H1 (cell line): ENCODE results near the gene GCNA. TPM values are rescaled to one million over a fixed set of nuclear protein-coding genes. Genes with fewer than 3 reads are reported as not detected.

ENCODE experiments used
- CTCF ChIA-PET: fragments of 300-600 bp; sonication (Branson Sonifier 250); formaldehyde crosslinking; loops from one replicate; lab custom pipeline; 2021; ENCODE audit not compliant: partially characterized antibody; lab: Charles Lee
- POLR2A ChIA-PET: fragments of 300-600 bp; sonication (Branson Sonifier 250); formaldehyde crosslinking; loops from one replicate; lab custom pipeline; 2021; ENCODE audit warnings: inconsistent platforms; ENCODE audit not compliant: partially characterized antibody; lab: Charles Lee
- DNase-seq, 2 experiments: peaks; one replicate each; pipeline versions ENCODE4 v3.0.0 to v3.0.0-alpha.2; 2010 to 2022; ENCODE audit warnings: low spot score in 2 of 2, low read depth in 1 of 2, mixed read lengths in 1 of 2
- FAIRE-seq: peaks from 2 replicates; lab custom pipeline; 2011; peaks lifted over from hg19 to GRCh38; lab: Jason Lieb, UNC
- H2AFZ ChIP-seq: 2 replicates; pipeline ENCODE4 v1.8.1; 2012; ENCODE audit warnings: low read length, inconsistent platforms
- H2AK5ac ChIP-seq: 2 replicates; pipeline ENCODE4 v1.6.1; 2013; ENCODE audit warnings: low read depth, low read length
- H2BK120ac ChIP-seq: replicated peaks from 2 replicates; pipeline ENCODE3; 2013; ENCODE audit warnings: low read depth, low read length, inconsistent platforms
- H2BK12ac ChIP-seq: 2 replicates; pipeline ENCODE4 v1.6.1; 2013; ENCODE audit warnings: low read depth, low read length
- H2BK15ac ChIP-seq: 2 replicates; pipeline ENCODE4 v1.6.1; 2013; ENCODE audit warnings: low read length
- H2BK20ac ChIP-seq: 2 replicates; pipeline ENCODE4 v1.6.1; 2013; ENCODE audit warnings: low read length
- H2BK5ac ChIP-seq: 2 replicates; pipeline ENCODE4 v1.6.1; 2013; ENCODE audit warnings: low read depth, low read length
- H3K14ac ChIP-seq: 2 replicates; pipeline ENCODE4 v1.6.1; 2013; ENCODE audit warnings: inconsistent platforms; ENCODE audit not compliant: insufficient read length
- H3K18ac ChIP-seq: 2 replicates; pipeline ENCODE4 v1.6.1; 2013; ENCODE audit warnings: low read length; ENCODE audit errors: extremely low read depth
- H3K23ac ChIP-seq: 2 replicates; pipeline ENCODE4 v1.6.1; 2013; ENCODE audit warnings: inconsistent platforms; ENCODE audit not compliant: insufficient read length
- H3K23me2 ChIP-seq: 2 replicates; pipeline ENCODE4 v1.6.1; 2013; ENCODE audit warnings: low read depth, low read length
- H3K27ac ChIP-seq: 2 replicates; pipeline ENCODE4 v1.6.1; 2011; ENCODE audit warnings: low read depth, low read length, inconsistent platforms
- H3K27me3 ChIP-seq, 4 experiments: replicated peaks in 1 of 4; 1 replicate in 1 of 4; 2 replicates in 3 of 4; pipeline versions ENCODE4 v1.6.1 to v1.8.1; 2011 to 2013; ENCODE audit warnings: low read length in 3 of 4, mild to moderate bottlenecking in 3 of 4, inconsistent platforms in 2 of 4, mixed read lengths in 2 of 4, moderate library complexity in 1 of 4; ENCODE audit not compliant: control insufficient read depth in 3 of 4, insufficient read depth in 3 of 4; ENCODE audit errors: extremely low read depth in 1 of 4
- H3K36me3 ChIP-seq, 4 experiments: 2 replicates each; pipeline versions ENCODE4 v1.6.1 to v1.8.1; 2011 to 2013; ENCODE audit warnings: mild to moderate bottlenecking in 4 of 4, low read length in 3 of 4, moderate library complexity in 2 of 4, control low read depth in 1 of 4, inconsistent platforms in 1 of 4; ENCODE audit not compliant: insufficient read depth in 4 of 4, control insufficient read depth in 2 of 4
- H3K4ac ChIP-seq: replicated peaks from 2 replicates; pipeline ENCODE3; 2013; ENCODE audit warnings: low read length, low read depth, mixed read lengths, inconsistent platforms; ENCODE audit not compliant: insufficient read length
- H3K4me1 ChIP-seq, 4 experiments: replicated peaks in 1 of 4; 1 replicate in 1 of 4; 2 replicates in 3 of 4; pipeline versions ENCODE4 v1.6.1 to v1.8.1; 2011 to 2013; ENCODE audit warnings: low read length in 3 of 4, inconsistent platforms in 2 of 4, mixed read lengths in 1 of 4; ENCODE audit not compliant: insufficient read depth in 4 of 4, control insufficient read depth in 3 of 4
- H3K4me2 ChIP-seq, 2 experiments: 2 replicates each; pipeline versions ENCODE4 v1.6.1 to v1.8.1; 2011 to 2013; ENCODE audit warnings: low read depth in 2 of 2, low read length in 2 of 2, control low read depth in 1 of 2, inconsistent platforms in 1 of 2, mild to moderate bottlenecking in 1 of 2; ENCODE audit not compliant: insufficient read depth in 1 of 2
- H3K4me3 ChIP-seq, 4 experiments: fragments of 200-600, 300-600 bp in 1 of 4; sonication (generic), shearing (Covaris generic), sonication (Bioruptor Twin) in 1 of 4; 2 replicates each; pipeline versions ENCODE4 v1.5.1 to v1.8.1; 2011 to 2016; ENCODE audit warnings: low read length in 4 of 4, low read depth in 3 of 4, control low read depth in 2 of 4, inconsistent platforms in 2 of 4, mild to moderate bottlenecking in 2 of 4, mixed read lengths in 1 of 4, moderate library complexity in 1 of 4; ENCODE audit not compliant: insufficient read depth in 2 of 4; ENCODE audit errors: extremely low read depth in 1 of 4
- H3K56ac ChIP-seq: replicated peaks from 2 replicates; pipeline ENCODE3; 2013; ENCODE audit warnings: low read depth, mild to moderate bottlenecking, mixed read lengths, low read length, inconsistent platforms; ENCODE audit not compliant: insufficient read length
- H3K79me1 ChIP-seq: 2 replicates; pipeline ENCODE4 v1.6.1; 2013; ENCODE audit warnings: low read depth, low read length, control low read depth
- H3K79me2 ChIP-seq, 2 experiments: 2 replicates each; pipeline versions ENCODE4 v1.6.1 to v1.8.1; 2012 to 2013; ENCODE audit warnings: low read length in 2 of 2, mild to moderate bottlenecking in 2 of 2, inconsistent platforms in 1 of 2; ENCODE audit not compliant: insufficient read depth in 2 of 2, control insufficient read depth in 1 of 2
- H3K9ac ChIP-seq, 4 experiments: replicated peaks in 1 of 4; 1 replicate in 1 of 4; 2 replicates in 3 of 4; pipeline versions ENCODE4 v1.6.1 to v1.8.1; 2011 to 2013; ENCODE audit warnings: low read depth in 3 of 4, low read length in 3 of 4, control low read depth in 2 of 4, mild to moderate bottlenecking in 2 of 4, moderate library complexity in 2 of 4, inconsistent platforms in 1 of 4; ENCODE audit errors: extremely low read depth in 1 of 4
- H3K9me3 ChIP-seq, 2 experiments: 2 replicates each; pipeline versions ENCODE4 v1.6.1 to v1.8.1; 2012 to 2013; ENCODE audit warnings: mild to moderate bottlenecking in 2 of 2, moderate library complexity in 2 of 2, control low read depth in 1 of 2, inconsistent platforms in 1 of 2, low read depth in 1 of 2, low read length in 1 of 2, mixed read lengths in 1 of 2; ENCODE audit not compliant: insufficient read depth in 2 of 2
- H4K20me1 ChIP-seq, 2 experiments: replicated peaks in 1 of 2; 2 replicates each; pipeline versions ENCODE3 to v1.8.1; 2011 to 2013; ENCODE audit warnings: inconsistent platforms in 2 of 2, low read length in 2 of 2, mild to moderate bottlenecking in 1 of 2; ENCODE audit not compliant: insufficient read depth in 2 of 2, control insufficient read depth in 1 of 2
- H4K5ac ChIP-seq: 2 replicates; pipeline ENCODE4 v1.6.1; 2013; ENCODE audit warnings: low read length, low read depth, mixed read lengths, inconsistent platforms; ENCODE audit not compliant: insufficient read length
- H4K8ac ChIP-seq: 2 replicates; pipeline ENCODE4 v1.8.0; 2013; ENCODE audit warnings: mild to moderate bottlenecking, moderate library complexity, low read length, inconsistent platforms; ENCODE audit not compliant: insufficient read depth; ENCODE audit errors: extremely low read depth
- H4K91ac ChIP-seq: replicated peaks from 2 replicates; pipeline ENCODE3; 2013; ENCODE audit warnings: low read length, mixed read lengths, inconsistent platforms; ENCODE audit not compliant: insufficient read length
- BACH1 ChIP-seq: IDR thresholded peaks from 2 replicates; pipeline ENCODE4 v1.6.1; 2012; ENCODE audit warnings: low read length, improper control_type of control experiment
- CTCF ChIP-seq, 3 experiments: IDR thresholded peaks; 1 replicate in 2 of 3; 2 replicates in 1 of 3; pipeline versions ENCODE4 v1.5.1 to v1.6.1; 2011; ENCODE audit warnings: low read length in 3 of 3, mild to moderate bottlenecking in 3 of 3, inconsistent platforms in 2 of 3, low read depth in 1 of 3, moderate library complexity in 1 of 3; ENCODE audit not compliant: insufficient read depth in 1 of 3; ENCODE audit errors: control extremely low read depth in 1 of 3
- E2F6 ChIP-seq: IDR thresholded peaks from 2 replicates; pipeline ENCODE4 v1.6.1; 2012; ENCODE audit warnings: inconsistent platforms
- EGR1 ChIP-seq: IDR thresholded peaks from 2 replicates; pipeline ENCODE4 v1.6.1; 2011; ENCODE audit warnings: low read depth, low read length, borderline replicate concordance
- PHF8 ChIP-seq: fragments of 200-600 bp; sonication (generic); conservative IDR thresholded peaks from 2 replicates; pipeline ENCODE4 v1.7.1; 2012; ENCODE audit warnings: low read depth, mild to moderate bottlenecking, inconsistent platforms, low read length, moderate library complexity
- SIN3A ChIP-seq, 2 experiments: IDR thresholded peaks in 1 of 2; conservative IDR thresholded peaks in 1 of 2; 2 replicates each; pipeline ENCODE4 v1.6.1; 2011 to 2012; ENCODE audit warnings: low read length in 2 of 2, improper control_type of control experiment in 1 of 2, low read depth in 1 of 2, mild to moderate bottlenecking in 1 of 2
- TAF1 ChIP-seq: IDR thresholded peaks from 2 replicates; pipeline ENCODE4 v1.6.1; 2011; ENCODE audit warnings: mild to moderate bottlenecking, low read depth, low read length
- ZNF274 ChIP-seq: IDR thresholded peaks from 2 replicates; pipeline ENCODE4 v1.7.0; 2012; ENCODE audit warnings: low read length, borderline replicate concordance; ENCODE audit errors: extremely low read depth
- WGBS, 2 experiments: shearing (Covaris generic) in 1 of 2; methylation state at CpG; one replicate each; pipeline versions ENCODE4 v1.1.6 to v1.1.7; 2013 to 2015; ENCODE audit warnings: low lambda C conversion rate in 2 of 2, mixed read lengths in 2 of 2, inconsistent platforms in 1 of 2, low coverage in 1 of 2, missing lambda C conversion rate in 1 of 2; ENCODE audit not compliant: insufficient replicate concordance in 2 of 2, insufficient coverage in 1 of 2, insufficient read length in 1 of 2; ENCODE audit errors: extremely low coverage in 1 of 2, missing lambda C conversion rate in 1 of 2; 5-methylcytosine and 5-hydroxymethylcytosine counted together
- polyA plus RNA-seq, 7 experiments: library from polyadenylated mRNA; depleted of rRNA in 3 of 7; stranded (reverse) in 5 of 7; unstranded in 2 of 7; fragments of >200 nt in 5 of 7; fragments of 200-250 nt in 2 of 7; gene quantifications; 1 replicate in 5 of 7; 2 replicates in 1 of 7; 4 replicates in 1 of 7; pipeline versions ENCODE4 v1.2.1 to v1.2.3, GENCODE V29; 2011 to 2013; ENCODE audit warnings: missing spikeins in 2 of 7, mixed read lengths in 2 of 7
- total RNA-seq: library from RNA; stranded (reverse); fragmentation: NEBNext Ultra II Directional; extraction: Animal tissue kit (Norgen Biotek cat#: 25700); gene quantifications from 2 replicates; pipeline ENCODE4 v1.2.1, GENCODE V29; 2021

GCNA gene
- total and polyA plus RNA-seq, 2 of the 8 experiments (the other 6 are each of a cell fraction or from before 2014, with no cell fraction given): 0.41 to 0.95 TPM

GRCh38 chrX:71579136-71579989 lies 1.1 kb downstream of the GCNA start:
- no peaks in the 10 kb centered on the region for H4K20me1 ChIP-seq
- H2BK20ac ChIP-seq: no peak overlapping the region
- no peak overlapping the region for H2BK15ac ChIP-seq
- FAIRE-seq (no peak), DNase-seq (no peak)
- no peak overlapping the region for H3K4ac ChIP-seq
- peaks cover 0 to 20% (median under 1%) of the 10 kb centered on the region in 4 experiments; a peak in 2 of 8 replicates for H3K36me3 ChIP-seq
- H3K27ac ChIP-seq: no peak overlapping the region; the same call in 1 of the 2 replicates
- no peak overlapping the region for H3K9ac ChIP-seq
- H3K14ac ChIP-seq: no peak overlapping the region
- no peak overlapping the region for H2AK5ac ChIP-seq
- no peak overlapping the region for H2AFZ ChIP-seq
- H3K79me2 ChIP-seq: no peaks in the 10 kb centered on the region
- H3K23me2 ChIP-seq: no peaks in the 10 kb centered on the region; the same call in 1 of the 2 replicates
- H3K4me1 ChIP-seq: peaks cover 0 to 2% (median 0%) of the 10 kb centered on the region in 4 experiments; a peak in 2 of 7 replicates
- H3K18ac ChIP-seq: no peak overlapping the region
- H2BK12ac ChIP-seq: no peak overlapping the region
- ChIA-PET CTCF (no interaction called here), POLR2A (interaction anchor here (0.6 kb wide), 1 partner anchor 9 kb away, joined by 3 read pairs; no protein-coding TSS in a partner anchor)
- no peak overlapping the region for H2BK120ac ChIP-seq
- H3K27me3 ChIP-seq: no peaks in the 10 kb centered on the region
- WGBS, 2 experiments: 80% methylated on average over 1 of the region's 26 CpGs; no CpG with 5 or more reads in 1 of the 2 experiments
- H3K9me3 ChIP-seq: no peaks in the 10 kb centered on the region
- no peak overlapping the region for H3K4me2 ChIP-seq
- H4K8ac ChIP-seq: no peak overlapping the region
- no peak overlapping the region for H3K23ac ChIP-seq
- no peak overlapping the region for H2BK5ac ChIP-seq
- H3K56ac ChIP-seq: no peak overlapping the region
- no peak overlapping the region for H3K4me3 ChIP-seq
- no peaks in the 10 kb centered on the region for H3K79me1 ChIP-seq
- no peak overlapping the region for H4K5ac ChIP-seq
- H4K91ac ChIP-seq: no peak overlapping the region
- no peak for TF ChIP-seq CTCF (IDR thresholded peaks at IDR 0.05; ENCODE audit: control extremely low read depth in 1 of 3, insufficient read depth in 1 of 3, low read depth in 1 of 3, low read length in 3 of 3)
- no peak for TF ChIP-seq SIN3A (conservative IDR thresholded peaks at IDR 0.05 in 1 of 2, IDR thresholded peaks at IDR 0.05 in 1 of 2; ENCODE audit: low read depth in 1 of 2, low read length in 2 of 2)
- TF ChIP-seq ZNF274: no peak
- no peak for TF ChIP-seq BACH1
- TF ChIP-seq PHF8: no peak
- no peak for TF ChIP-seq TAF1
- TF ChIP-seq EGR1: no peak
- TF ChIP-seq E2F6: peak; percentile 79
